Measurements from ENCODE around the gene TSPAN15. TPM values are rescaled to one million over a fixed set of nuclear protein-coding genes. Genes with fewer than 3 reads are reported as not detected.
A peak's percentile ranks its signal among the peaks of the same experiment; 100 is the strongest.

The TSPAN15 gene
- total RNA-seq, 1 donor from 2014 or later: 49.8 TPM

- no peak for TF ChIP-seq CTCF (IDR thresholded peaks at IDR 0.05; ENCODE audit: partially characterized antibody, unreplicated experiment)
- no peak for DNase-seq
- H3K4me1 Mint-ChIP-seq (ENCODE audit: low read depth, unreplicated experiment): peaks cover 7% of the 10 kb centered on the region
- H3K27me3 Mint-ChIP-seq (ENCODE audit: unreplicated experiment): peaks cover 4% of the 10 kb centered on the region
- no peak overlapping the region for H3K4me3 Mint-ChIP-seq (ENCODE audit: unreplicated experiment)
- no peak overlapping the region for H3K27ac Mint-ChIP-seq (ENCODE audit: unreplicated experiment)
- peaks cover 6% of the 10 kb centered on the region for H3K36me3 Mint-ChIP-seq (ENCODE audit: unreplicated experiment)
- peaks cover 2% of the 10 kb centered on the region for H3K9me3 Mint-ChIP-seq (ENCODE audit: unreplicated experiment)
Observed at GRCh38 chr10:69512901-69513300, 61.6 kb downstream of the TSPAN15 start.

GRCh38 chr10:69513617-69514016, 62.4 kb downstream of the TSPAN15 start:
- Mint-ChIP-seq H3K4me3 (ENCODE audit: unreplicated experiment) (no peak overlapping the region), H3K4me1 (ENCODE audit: low read depth, unreplicated experiment) (peaks cover 7% of the 10 kb centered on the region), H3K36me3 (ENCODE audit: unreplicated experiment) (peaks cover 6% of the 10 kb centered on the region), H3K27me3 (ENCODE audit: unreplicated experiment) (peaks cover 3% of the 10 kb centered on the region), H3K27ac (ENCODE audit: unreplicated experiment) (no peak overlapping the region), H3K9me3 (ENCODE audit: unreplicated experiment) (peaks cover 2% of the 10 kb centered on the region)
- DNase-seq: no peak
- TF ChIP-seq CTCF (IDR thresholded peaks at IDR 0.05; ENCODE audit: partially characterized antibody, unreplicated experiment): no peak

DNA sequence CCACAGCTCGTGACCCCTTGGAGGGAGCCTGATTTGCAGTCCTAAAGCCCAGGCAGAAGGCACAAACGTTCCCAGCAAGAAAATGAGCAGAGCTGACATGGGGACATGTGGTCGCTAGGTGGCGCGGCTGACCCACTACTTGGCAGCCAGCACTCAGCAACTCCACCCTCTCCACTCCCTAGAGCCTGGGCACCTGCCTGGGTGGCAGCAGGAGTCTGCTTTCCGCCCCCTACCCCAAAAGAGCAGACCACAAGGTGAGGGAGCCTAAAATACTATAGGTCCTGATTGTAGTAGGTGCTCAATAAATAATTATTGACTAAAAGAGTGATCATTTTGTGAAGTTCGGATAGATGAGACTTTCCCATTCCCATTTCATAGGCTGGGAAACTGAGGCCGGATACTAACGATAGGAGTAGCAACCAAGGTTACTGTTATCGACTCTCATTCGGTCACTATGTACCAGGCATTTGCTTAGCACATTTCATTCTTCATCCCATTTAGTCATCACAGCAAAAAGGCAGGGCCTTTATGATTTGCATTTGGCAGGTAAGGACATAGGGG, 64.5 kb downstream of the TSPAN15 start:
- peak; percentile 87 for DNase-seq
- H3K9me3 Mint-ChIP-seq (ENCODE audit: unreplicated experiment): no peaks in the 10 kb centered on the region
- no peak overlapping the region for H3K27ac Mint-ChIP-seq (ENCODE audit: unreplicated experiment)
- H3K4me3 Mint-ChIP-seq (ENCODE audit: unreplicated experiment): no peak overlapping the region
- peaks cover 2% of the 10 kb centered on the region for H3K27me3 Mint-ChIP-seq (ENCODE audit: unreplicated experiment)
- H3K4me1 Mint-ChIP-seq (ENCODE audit: low read depth, unreplicated experiment): peaks cover 7% of the 10 kb centered on the region
- peak; percentile 91 for TF ChIP-seq CTCF (IDR thresholded peaks at IDR 0.05; ENCODE audit: partially characterized antibody, unreplicated experiment)
- H3K36me3 Mint-ChIP-seq (ENCODE audit: unreplicated experiment): no peaks in the 10 kb centered on the region

DNA sequence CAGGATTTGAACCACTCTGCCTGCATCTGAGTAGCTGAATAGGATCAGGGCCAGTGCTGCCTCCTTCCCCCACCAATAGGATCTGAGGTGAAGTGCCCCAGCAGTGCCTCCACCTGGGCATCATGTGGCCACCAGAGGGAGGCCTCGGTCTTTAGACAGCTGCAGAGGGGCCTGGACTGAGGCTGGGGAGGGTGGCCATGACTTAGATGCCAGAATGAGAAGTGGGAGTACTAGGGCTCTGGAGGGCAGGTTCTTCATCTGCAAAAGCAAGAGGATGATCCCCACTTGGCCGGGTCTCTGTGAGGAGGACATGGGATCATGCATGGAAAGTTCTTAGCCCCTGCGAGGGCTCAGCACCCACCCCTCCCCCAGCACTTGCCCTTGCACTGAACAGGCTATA, 65.1 kb downstream of the TSPAN15 start:
- no peak overlapping the region for H3K4me3 Mint-ChIP-seq (ENCODE audit: unreplicated experiment)
- H3K4me1 Mint-ChIP-seq (ENCODE audit: low read depth, unreplicated experiment): peaks cover 7% of the 10 kb centered on the region
- H3K27ac Mint-ChIP-seq (ENCODE audit: unreplicated experiment): no peak overlapping the region
- no peaks in the 10 kb centered on the region for H3K9me3 Mint-ChIP-seq (ENCODE audit: unreplicated experiment)
- TF ChIP-seq CTCF (IDR thresholded peaks at IDR 0.05; ENCODE audit: partially characterized antibody, unreplicated experiment): no peak
- H3K36me3 Mint-ChIP-seq (ENCODE audit: unreplicated experiment): no peaks in the 10 kb centered on the region
- peaks cover 2% of the 10 kb centered on the region for H3K27me3 Mint-ChIP-seq (ENCODE audit: unreplicated experiment)
- peak; percentile 47 for DNase-seq

DNA sequence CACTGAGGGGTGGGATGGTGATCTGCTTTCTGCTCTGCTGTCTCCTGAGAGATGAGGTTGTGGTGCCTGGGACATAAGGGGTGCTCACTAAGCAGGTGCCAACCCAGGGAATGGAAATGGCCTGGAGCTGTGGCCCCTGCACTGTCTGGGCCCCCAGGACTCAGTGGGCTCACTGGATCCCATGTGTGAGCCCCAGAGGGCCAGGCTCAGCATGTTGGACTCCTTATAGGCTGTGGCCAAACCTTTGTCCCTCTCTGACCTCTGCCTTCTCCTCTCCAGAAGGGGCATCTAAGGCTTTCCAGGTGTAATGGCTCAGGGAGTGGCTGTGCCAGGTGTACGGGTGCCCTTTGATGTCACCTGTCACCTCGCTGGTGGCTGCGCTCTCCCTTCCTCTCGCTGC, 65.5 kb downstream of the TSPAN15 start:
- Mint-ChIP-seq H3K27ac (ENCODE audit: unreplicated experiment) (no peak overlapping the region), H3K4me3 (ENCODE audit: unreplicated experiment) (no peak overlapping the region), H3K36me3 (ENCODE audit: unreplicated experiment) (no peaks in the 10 kb centered on the region), H3K4me1 (ENCODE audit: low read depth, unreplicated experiment) (peaks cover 7% of the 10 kb centered on the region), H3K27me3 (ENCODE audit: unreplicated experiment) (peaks cover 2% of the 10 kb centered on the region), H3K9me3 (ENCODE audit: unreplicated experiment) (no peaks in the 10 kb centered on the region)
- no peak for TF ChIP-seq CTCF (IDR thresholded peaks at IDR 0.05; ENCODE audit: partially characterized antibody, unreplicated experiment)
- no peak for DNase-seq
